Omental fat pad (tissue), 4 donors: ENCODE results near the gene GLUD1. TPM values are rescaled to one million over a fixed set of nuclear protein-coding genes. Genes with fewer than 3 reads are reported as not detected.
"Not testable (repeated sequence)": the region's sequence is repeated elsewhere in the genome, so short reads cannot be mapped to it uniquely, and the experiment has no call there.

Experiments used
- ATAC-seq: fragments of 150-250 bp; one replicate; pipeline ENCODE4 v1.9.1; 2016; ENCODE audit warnings: mild to moderate bottlenecking, moderate library complexity; ENCODE audit not compliant: low FRiP score
- DNase-seq: peaks from one replicate; pipeline ENCODE4 v3.0.0-alpha.2; 2019; ENCODE audit warnings: low spot score
- CTCF ChIP-seq, 3 donors: fragments of 450-650 bp; IDR thresholded peaks; one replicate each; pipeline ENCODE4 v1.5.1; 2016 to 2017; ENCODE audit warnings: antibody characterized with exemption in 3 of 3, mild to moderate bottlenecking in 3 of 3, moderate library complexity in 2 of 3
- total RNA-seq, 4 donors: library from RNA; depleted of rRNA; stranded (reverse); fragments of >200 nt; gene quantifications; one replicate each; pipeline ENCODE4 v1.1.0, GENCODE V29; 2016

The GLUD1 gene
- total RNA-seq, 4 donors from 2014 or later = 140 to 171 (median 157) TPM

DNA sequence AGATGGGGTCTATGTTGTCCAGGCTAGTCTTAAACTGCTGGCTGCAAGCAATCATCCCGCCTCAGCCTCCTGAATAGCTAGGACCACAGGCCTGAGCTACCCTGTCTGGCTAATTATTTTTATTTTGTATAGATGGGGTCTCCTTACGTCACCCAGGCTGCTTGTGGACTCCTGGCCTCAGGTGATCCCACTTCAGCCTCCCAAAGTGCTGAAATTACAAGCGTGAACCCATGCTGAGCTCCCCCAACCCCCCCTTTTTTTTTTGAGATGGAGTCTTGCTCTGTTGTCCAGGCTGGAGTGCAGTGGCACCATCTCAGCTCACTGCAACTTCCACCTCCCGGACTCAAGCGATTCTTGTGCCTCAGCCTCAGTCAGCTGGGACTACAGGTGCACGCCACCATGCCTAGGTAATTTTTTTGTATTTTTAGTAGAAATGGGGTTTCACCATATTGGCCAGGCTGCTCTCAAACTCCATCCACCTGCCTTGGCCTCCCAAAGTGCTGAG, 49.2 kb downstream of the GLUD1 start:
- TF ChIP-seq CTCF (IDR thresholded peaks at IDR 0.05) = no peak
- DNase-seq = no peak
- no peak for ATAC-seq

- not testable (repeated sequence) for ATAC-seq, DNase-seq
These were observed 51.1 kb downstream of the GLUD1 start for GRCh38 chr10:87043579-87043978.

GRCh38 chr10:87038786-87039185, 55.9 kb downstream of the GLUD1 start:
- DNase-seq (no peak), ATAC-seq (no peak)
- TF ChIP-seq CTCF (IDR thresholded peaks at IDR 0.05) = no peak

GRCh38 chr10:87038286-87038717, 56.3 kb downstream of the GLUD1 start:
- DNase-seq (no peak), ATAC-seq (no peak)
- TF ChIP-seq CTCF (IDR thresholded peaks at IDR 0.05) = no peak

GRCh38 chr10:87036623-87037022, 58.0 kb downstream of the GLUD1 start:
- TF ChIP-seq CTCF (IDR thresholded peaks at IDR 0.05) = no peak
- no peak for DNase-seq

GRCh38 chr10:87030912-87031635, 63.6 kb downstream of the GLUD1 start:
- ATAC-seq (no peak), DNase-seq (no peak)
- no peak for TF ChIP-seq CTCF (IDR thresholded peaks at IDR 0.05)

More at GRCh38 chr10:87036623-87037022, 58.0 kb downstream of the GLUD1 start:
- no peak for ATAC-seq

DNA sequence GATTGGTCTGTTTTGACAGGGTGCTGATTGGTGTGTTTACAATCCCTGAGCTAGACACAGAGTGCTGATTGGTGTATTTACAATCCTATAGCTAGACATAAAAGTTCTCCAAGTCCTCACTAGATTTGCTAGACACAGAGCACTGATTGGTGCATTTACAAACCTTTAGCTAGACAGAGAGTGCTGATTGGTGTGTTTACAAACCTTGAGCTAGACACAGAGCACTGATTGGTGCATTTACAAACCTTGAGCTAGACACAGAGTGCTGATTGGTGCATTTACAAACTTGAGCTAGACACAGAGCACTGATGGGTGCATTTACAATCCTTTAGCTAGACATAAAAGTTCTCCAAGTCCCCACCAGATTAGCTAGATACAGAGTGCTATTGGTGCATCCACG, 64.2 kb downstream of the GLUD1 start:
- ATAC-seq, DNase-seq: not testable (repeated sequence)

GRCh38 chr10:87026747-87027508, 67.7 kb downstream of the GLUD1 start:
- not testable (repeated sequence) for DNase-seq, ATAC-seq

DNA sequence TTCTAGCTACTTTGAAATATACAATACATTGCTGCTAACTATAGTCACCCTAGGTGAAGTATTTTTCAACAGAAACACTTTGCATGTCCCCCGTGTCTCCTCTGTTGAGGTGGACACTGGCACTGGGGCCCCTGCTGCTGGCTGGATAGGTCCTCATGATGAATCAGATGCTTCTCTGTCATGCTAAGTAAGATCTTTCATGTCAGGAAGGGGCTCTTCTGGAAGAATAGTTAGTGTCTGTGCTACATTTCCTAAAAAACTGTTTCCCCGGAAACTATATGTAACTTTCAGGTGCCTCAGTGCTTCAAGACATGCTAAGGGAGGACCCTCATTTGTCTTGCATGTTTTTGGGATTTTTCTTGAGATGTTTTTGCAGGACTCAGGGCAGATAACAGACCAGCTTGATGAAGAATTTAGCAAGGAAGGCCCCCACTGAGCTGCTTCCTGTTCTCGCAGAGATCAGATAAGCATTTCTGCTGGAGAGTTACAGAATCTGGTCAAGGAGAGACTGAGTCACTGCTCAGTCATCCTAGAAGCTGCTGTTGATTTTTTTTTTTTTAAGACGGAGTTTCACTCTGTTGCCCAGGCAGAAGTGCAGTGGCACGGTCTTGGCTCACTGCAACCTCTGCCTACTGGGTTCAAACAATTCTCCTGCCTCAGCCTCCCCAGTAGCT, 69.2 kb downstream of the GLUD1 start:
- DNase-seq, ATAC-seq: not testable (repeated sequence)

- ATAC-seq, DNase-seq: not testable (repeated sequence)
These were observed 74.6 kb downstream of the GLUD1 start, which contains the start of gene FAM25A for GRCh38 chr10:87020056-87020455. Gene FAM25A, plus strand, starts transcription at chr10:87020294. Its CDS starts 31 bp downstream, at chr10:87020325.

DNA sequence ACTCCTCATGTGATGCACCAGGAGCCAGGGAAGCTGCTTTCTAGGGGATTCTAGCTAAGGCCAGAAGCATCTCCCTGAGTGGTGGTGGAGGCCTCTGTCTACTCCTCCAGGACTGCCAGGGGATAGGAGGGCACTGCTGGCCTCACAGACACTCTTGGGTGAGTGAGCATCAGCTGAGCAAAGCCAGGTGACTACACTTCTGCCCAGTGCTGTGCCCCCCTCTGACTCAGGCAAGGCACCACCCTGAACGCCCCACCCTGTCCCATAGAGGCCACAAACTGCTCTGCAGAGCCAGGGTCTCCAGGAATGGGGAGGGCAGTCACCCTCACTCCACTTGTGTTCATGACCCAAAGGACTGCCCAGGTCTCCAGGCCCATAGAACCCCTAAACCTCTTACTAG, 75.1 kb downstream of the GLUD1 start:
- not testable (repeated sequence) for ATAC-seq, DNase-seq

GRCh38 chr10:87019066-87019465, 75.6 kb downstream of the GLUD1 start:
- DNase-seq, ATAC-seq: not testable (repeated sequence)
